Thymus (tissue), 11 donors: ENCODE data around the gene TLX1. TPM values are rescaled to one million over a fixed set of nuclear protein-coding genes. Genes with fewer than 3 reads are reported as not detected.

Experiments used
- DNase-seq, 9 donors: peaks; one replicate each; pipeline ENCODE4 v3.0.0-alpha.2; 2013; ENCODE audit warnings: low spot score in 9 of 9, low read depth in 6 of 9, missing footprints in 1 of 9
- H3K27ac ChIP-seq, 2 donors: one replicate each; pipeline ENCODE4 v1.5.1; 2013; ENCODE audit warnings: control low read depth in 1 of 2, low read depth in 1 of 2, low read length in 1 of 2, mild to moderate bottlenecking in 1 of 2, moderate library complexity in 1 of 2
- H3K27me3 ChIP-seq, 2 donors: one replicate each; pipeline ENCODE4 v1.5.1; 2013; ENCODE audit warnings: low read length in 1 of 2; ENCODE audit not compliant: control insufficient read depth in 2 of 2, insufficient read depth in 1 of 2
- H3K36me3 ChIP-seq, 2 donors: one replicate each; pipeline ENCODE4 v1.5.1; 2013; ENCODE audit warnings: low read length in 1 of 2, mild to moderate bottlenecking in 1 of 2, moderate library complexity in 1 of 2; ENCODE audit not compliant: control insufficient read depth in 2 of 2, insufficient read depth in 2 of 2
- H3K4me1 ChIP-seq, 2 donors: one replicate each; pipeline ENCODE4 v1.5.1; 2013; ENCODE audit warnings: low read length in 2 of 2; ENCODE audit not compliant: control insufficient read depth in 2 of 2, insufficient read depth in 2 of 2
- H3K4me3 ChIP-seq, 2 donors: one replicate each; pipeline ENCODE4 v1.5.1; 2013; ENCODE audit warnings: low read length in 2 of 2, control low read depth in 1 of 2, mild to moderate bottlenecking in 1 of 2
- H3K9me3 ChIP-seq, 2 donors: one replicate each; pipeline ENCODE4 v1.5.1; 2013; ENCODE audit warnings: low read length in 1 of 2, mild to moderate bottlenecking in 1 of 2; ENCODE audit not compliant: control insufficient read depth in 2 of 2, insufficient read depth in 1 of 2
- WGBS: extraction: QIAGEN DNeasy Blood & Tissue Kit; methylation state at CpG from one replicate; pipeline ENCODE4 v1.1.7; 2013; 5-methylcytosine and 5-hydroxymethylcytosine counted together
- polyA plus RNA-seq: library from polyadenylated mRNA; stranded (reverse); fragments of 200-250 nt; gene quantifications from one replicate; pipeline ENCODE4 v1.2.3, GENCODE V29; 2013
- total RNA-seq: library from RNA; stranded (reverse); fragments of 120-200 nt; gene quantifications from one replicate; pipeline ENCODE4 v1.2.4, GENCODE V29; 2013
- donor health status: healthy.

The TLX1 gene
- total and polyA plus RNA-seq, 2 donors: 0.05 to 0.27 TPM

GRCh38 chr10:101157756-101158458, 26.8 kb downstream of the TLX1 start:
- Histone ChIP-seq H3K27me3 (peaks cover 13 to 66% of the 10 kb centered on the region in 2 donors), H3K27ac (no peak overlapping the region), H3K9me3 (no peaks in the 10 kb centered on the region), H3K4me3 (no peak overlapping the region), H3K4me1 (peaks cover 0 to 2% of the 10 kb centered on the region in 2 donors), H3K36me3 (no peaks in the 10 kb centered on the region)
- 61% methylated on average over 6 of the region's 6 CpGs for WGBS
- DNase-seq: no peak

GRCh38 chr10:101158459-101159058, 27.5 kb downstream of the TLX1 start:
- 86% methylated on average over 4 of the region's 4 CpGs for WGBS
- no peak overlapping the region for H3K4me3 ChIP-seq
- H3K27me3 ChIP-seq: peaks cover 13 to 69% of the 10 kb centered on the region in 2 donors
- no peaks in the 10 kb centered on the region for H3K9me3 ChIP-seq
- no peak overlapping the region for H3K27ac ChIP-seq
- peaks cover 0 to 2% of the 10 kb centered on the region in 2 donors for H3K4me1 ChIP-seq
- no peaks in the 10 kb centered on the region for H3K36me3 ChIP-seq
- no peak for DNase-seq

- DNase-seq: peak; percentile 34 to 73 (median 46)
- peaks cover 0 to 2% of the 10 kb centered on the region in 2 donors for H3K4me1 ChIP-seq
- no peak overlapping the region for H3K27ac ChIP-seq
- peaks cover 9 to 58% of the 10 kb centered on the region in 2 donors for H3K27me3 ChIP-seq
- no peak overlapping the region for H3K4me3 ChIP-seq
- no peaks in the 10 kb centered on the region for H3K9me3 ChIP-seq
- WGBS: 7% methylated on average over 20 of the region's 20 CpGs
- no peaks in the 10 kb centered on the region for H3K36me3 ChIP-seq
These were observed 30.6 kb downstream of the TLX1 start for GRCh38 chr10:101161494-101162299.

- Histone ChIP-seq H3K27ac (no peak overlapping the region), H3K36me3 (no peaks in the 10 kb centered on the region), H3K4me3 (no peak overlapping the region), H3K9me3 (no peaks in the 10 kb centered on the region), H3K27me3 (peaks cover 9 to 55% of the 10 kb centered on the region in 2 donors), H3K4me1 (peaks cover 0 to 2% of the 10 kb centered on the region in 2 donors)
- 59% methylated on average over 3 of the region's 3 CpGs for WGBS
- DNase-seq: no peak
These were observed 31.6 kb downstream of the TLX1 start for GRCh38 chr10:101162677-101163076.

GRCh38 chr10:101164020-101164419, 32.9 kb downstream of the TLX1 start:
- H3K9me3 ChIP-seq: no peaks in the 10 kb centered on the region
- 54% methylated on average over 4 of the region's 4 CpGs for WGBS
- no peak for DNase-seq
- H3K27ac ChIP-seq: no peak overlapping the region
- no peak overlapping the region for H3K4me3 ChIP-seq
- peaks cover 5 to 43% of the 10 kb centered on the region in 2 donors for H3K27me3 ChIP-seq
- H3K36me3 ChIP-seq: no peaks in the 10 kb centered on the region
- peaks cover 0 to 2% of the 10 kb centered on the region in 2 donors for H3K4me1 ChIP-seq

- Histone ChIP-seq H3K4me3 (no peak overlapping the region), H3K9me3 (no peaks in the 10 kb centered on the region), H3K27me3 (peaks cover 5 to 36% of the 10 kb centered on the region in 2 donors), H3K27ac (no peak overlapping the region), H3K4me1 (peaks cover 0 to 2% of the 10 kb centered on the region in 2 donors), H3K36me3 (no peaks in the 10 kb centered on the region)
- WGBS: 74% methylated on average over 3 of the region's 3 CpGs
- DNase-seq: no peak
These were observed 34.6 kb downstream of the TLX1 start for GRCh38 chr10:101165736-101166135.

- no peaks in the 10 kb centered on the region for H3K9me3 ChIP-seq
- H3K4me1 ChIP-seq: peaks cover 0 to 2% of the 10 kb centered on the region in 2 donors
- no peak for DNase-seq
- no peak overlapping the region for H3K4me3 ChIP-seq
- WGBS: 92% methylated on average over 2 of the region's 2 CpGs
- no peaks in the 10 kb centered on the region for H3K36me3 ChIP-seq
- H3K27me3 ChIP-seq: peaks cover 5 to 29% of the 10 kb centered on the region in 2 donors
- no peak overlapping the region for H3K27ac ChIP-seq
These were observed 35.3 kb downstream of the TLX1 start for GRCh38 chr10:101166430-101166829.

- H3K4me3 ChIP-seq: no peak overlapping the region
- DNase-seq: no peak
- H3K27ac ChIP-seq: no peak overlapping the region
- H3K36me3 ChIP-seq: no peaks in the 10 kb centered on the region
- peaks cover 0 to 7% of the 10 kb centered on the region in 2 donors for H3K9me3 ChIP-seq
- H3K27me3 ChIP-seq: peaks cover 0 to 2% of the 10 kb centered on the region in 2 donors
- 88% methylated on average over 2 of the region's 2 CpGs for WGBS
- H3K4me1 ChIP-seq: no peaks in the 10 kb centered on the region
These were observed 41.6 kb downstream of the TLX1 start for GRCh38 chr10:101172741-101173140.

GRCh38 chr10:101174319-101174718, 43.2 kb downstream of the TLX1 start:
- 98% methylated on average over 2 of the region's 2 CpGs for WGBS
- no peak overlapping the region for H3K4me3 ChIP-seq
- DNase-seq: no peak
- no peaks in the 10 kb centered on the region for H3K36me3 ChIP-seq
- H3K27ac ChIP-seq: no peak overlapping the region
- peaks cover 0 to 7% of the 10 kb centered on the region in 2 donors for H3K9me3 ChIP-seq
- peaks cover 2% of the 10 kb centered on the region in 2 donors for H3K27me3 ChIP-seq
- no peaks in the 10 kb centered on the region for H3K4me1 ChIP-seq
